Lower leg skin (tissue), 3 donors: ENCODE results near the gene UCHL1.

Experiments used
- POLR2A ChIP-seq, 2 donors: fragments of 450-650 bp; IDR thresholded peaks; one replicate each; pipeline ENCODE4 v1.6.1; 2016 to 2017; ENCODE audit warnings: antibody characterized with exemption in 2 of 2, mild to moderate bottlenecking in 1 of 2, moderate library complexity in 1 of 2
- TF ChIP-seq, protein P1 (sequence below), 3 donors: fragments of 450-650 bp; IDR thresholded peaks; one replicate each; pipeline ENCODE4 v1.5.1; 2016; ENCODE audit warnings: antibody characterized with exemption in 3 of 3, mild to moderate bottlenecking in 3 of 3, moderate library complexity in 2 of 3

- TF ChIP-seq, protein P1, sequence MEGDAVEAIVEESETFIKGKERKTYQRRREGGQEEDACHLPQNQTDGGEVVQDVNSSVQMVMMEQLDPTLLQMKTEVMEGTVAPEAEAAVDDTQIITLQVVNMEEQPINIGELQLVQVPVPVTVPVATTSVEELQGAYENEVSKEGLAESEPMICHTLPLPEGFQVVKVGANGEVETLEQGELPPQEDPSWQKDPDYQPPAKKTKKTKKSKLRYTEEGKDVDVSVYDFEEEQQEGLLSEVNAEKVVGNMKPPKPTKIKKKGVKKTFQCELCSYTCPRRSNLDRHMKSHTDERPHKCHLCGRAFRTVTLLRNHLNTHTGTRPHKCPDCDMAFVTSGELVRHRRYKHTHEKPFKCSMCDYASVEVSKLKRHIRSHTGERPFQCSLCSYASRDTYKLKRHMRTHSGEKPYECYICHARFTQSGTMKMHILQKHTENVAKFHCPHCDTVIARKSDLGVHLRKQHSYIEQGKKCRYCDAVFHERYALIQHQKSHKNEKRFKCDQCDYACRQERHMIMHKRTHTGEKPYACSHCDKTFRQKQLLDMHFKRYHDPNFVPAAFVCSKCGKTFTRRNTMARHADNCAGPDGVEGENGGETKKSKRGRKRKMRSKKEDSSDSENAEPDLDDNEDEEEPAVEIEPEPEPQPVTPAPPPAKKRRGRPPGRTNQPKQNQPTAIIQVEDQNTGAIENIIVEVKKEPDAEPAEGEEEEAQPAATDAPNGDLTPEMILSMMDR (IDR thresholded peaks at IDR 0.05) = no peak
- no peak for TF ChIP-seq POLR2A (IDR thresholded peaks at IDR 0.05)
Measured at GRCh38 chr4:41215155-41215554, 41.6 kb upstream of the UCHL1 start.
